Activated CD4-positive, alpha-beta memory T cell treated with anti-CD3 and anti-CD28 coated beads, Interleukin-2, amount 10 ng/mL, durations not matched to agents 7 days and 5 days (primary cell): ENCODE measurements around the gene LRP1B. TPM values are rescaled to one million over a fixed set of nuclear protein-coding genes. Genes with fewer than 3 reads are reported as not detected.

Source experiments
- CTCF ChIA-PET: fragments of 350-600 bp; sonication (Branson Sonifier 250); formaldehyde crosslinking; loops from one replicate; lab custom pipeline; 2021; ENCODE audit warnings: antibody characterized with exemption, inconsistent platforms; lab: Charles Lee
- POLR2A ChIA-PET: fragments of 350-600 bp; sonication (Branson Sonifier 250); formaldehyde crosslinking; loops from one replicate; lab custom pipeline; 2021; ENCODE audit warnings: antibody characterized with exemption; lab: Charles Lee
- DNase-seq: peaks from one replicate; pipeline ENCODE4 v3.0.0-alpha.2; 2020
- H3K27ac Mint-ChIP-seq: one replicate; pipeline ENCODE4 v1.8.0; 2021; ENCODE audit warnings: mild to moderate bottlenecking, mixed read lengths
- H3K27me3 Mint-ChIP-seq: one replicate; pipeline ENCODE4 v1.8.0; 2021; ENCODE audit warnings: mixed read lengths
- H3K36me3 Mint-ChIP-seq: one replicate; pipeline ENCODE4 v1.8.0; 2021; ENCODE audit warnings: low read depth, mixed read lengths
- H3K4me1 Mint-ChIP-seq: one replicate; pipeline ENCODE4 v1.8.0; 2021; ENCODE audit warnings: mixed read lengths
- H3K4me3 Mint-ChIP-seq: one replicate; pipeline ENCODE4 v1.8.0; 2021; ENCODE audit warnings: mild to moderate bottlenecking, mixed read lengths
- H3K9me3 Mint-ChIP-seq: one replicate; pipeline ENCODE4 v1.8.0; 2021; ENCODE audit warnings: mixed read lengths
- total RNA-seq, 2 experiments: library from RNA; stranded (reverse); gene quantifications; one replicate each; pipeline ENCODE4 v1.2.3, GENCODE V29; 2021

The LRP1B gene
- total RNA-seq, 2 experiments from 2014 or later = not detected

GRCh38 chr2:141782574-141782973, 348.2 kb downstream of the LRP1B start:
- Mint-ChIP-seq H3K9me3 (no peaks in the 10 kb centered on the region), H3K36me3 (no peaks in the 10 kb centered on the region), H3K27ac (no peak overlapping the region), H3K4me1 (no peaks in the 10 kb centered on the region), H3K27me3 (no peaks in the 10 kb centered on the region), H3K4me3 (no peak overlapping the region)
- ChIA-PET POLR2A (no interaction called here), CTCF (no interaction called here)
- DNase-seq = no peak

- H3K9me3 Mint-ChIP-seq = peaks cover 11% of the 10 kb centered on the region
- ChIA-PET POLR2A (no interaction called here), CTCF (no interaction called here)
- no peak overlapping the region for H3K27ac Mint-ChIP-seq
- no peak overlapping the region for H3K4me3 Mint-ChIP-seq
- H3K27me3 Mint-ChIP-seq = no peaks in the 10 kb centered on the region
- no peaks in the 10 kb centered on the region for H3K36me3 Mint-ChIP-seq
- no peak for DNase-seq
- H3K4me1 Mint-ChIP-seq = no peaks in the 10 kb centered on the region
Observed at GRCh38 chr2:141778315-141778835, 352.4 kb downstream of the LRP1B start.

- Mint-ChIP-seq H3K27ac (no peak overlapping the region), H3K36me3 (no peaks in the 10 kb centered on the region), H3K9me3 (peaks cover 7% of the 10 kb centered on the region), H3K4me3 (no peak overlapping the region), H3K4me1 (no peaks in the 10 kb centered on the region), H3K27me3 (no peaks in the 10 kb centered on the region)
- POLR2A ChIA-PET = no interaction called here
- CTCF ChIA-PET = no interaction called here
- DNase-seq = no peak
Observed at GRCh38 chr2:141770530-141770929, 360.3 kb downstream of the LRP1B start.

- Mint-ChIP-seq H3K36me3 (no peaks in the 10 kb centered on the region), H3K9me3 (no peaks in the 10 kb centered on the region), H3K4me3 (no peak overlapping the region), H3K27me3 (no peaks in the 10 kb centered on the region), H3K27ac (no peak overlapping the region), H3K4me1 (no peaks in the 10 kb centered on the region)
- ChIA-PET POLR2A (no interaction called here), CTCF (no interaction called here)
- DNase-seq = no peak
Observed at GRCh38 chr2:141767691-141768090, 363.1 kb downstream of the LRP1B start.

DNA sequence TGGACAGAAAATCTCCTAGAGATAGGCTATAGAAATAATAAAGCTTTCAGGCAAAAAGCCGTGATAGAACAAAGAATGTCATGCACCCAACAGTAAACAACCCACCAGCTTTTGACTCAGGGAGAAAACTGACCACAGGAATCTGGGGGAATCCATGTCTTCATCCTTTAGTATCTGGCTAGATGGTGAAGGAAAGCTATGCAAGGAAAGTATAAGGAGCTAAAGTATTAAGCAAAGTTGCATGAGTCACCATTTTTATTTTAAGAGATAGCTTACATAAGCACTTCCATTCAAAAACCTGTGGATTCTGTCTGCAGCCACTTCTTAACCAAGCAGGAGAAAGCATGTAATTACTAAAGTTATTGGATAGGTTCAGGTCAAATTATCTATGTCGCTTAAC, 363.8 kb downstream of the LRP1B start:
- no peak overlapping the region for H3K27ac Mint-ChIP-seq
- H3K4me3 Mint-ChIP-seq = no peak overlapping the region
- no peaks in the 10 kb centered on the region for H3K4me1 Mint-ChIP-seq
- H3K27me3 Mint-ChIP-seq = no peaks in the 10 kb centered on the region
- DNase-seq = no peak
- H3K36me3 Mint-ChIP-seq = no peaks in the 10 kb centered on the region
- POLR2A ChIA-PET = no interaction called here
- peaks cover 2% of the 10 kb centered on the region for H3K9me3 Mint-ChIP-seq
- CTCF ChIA-PET = no interaction called here

DNA sequence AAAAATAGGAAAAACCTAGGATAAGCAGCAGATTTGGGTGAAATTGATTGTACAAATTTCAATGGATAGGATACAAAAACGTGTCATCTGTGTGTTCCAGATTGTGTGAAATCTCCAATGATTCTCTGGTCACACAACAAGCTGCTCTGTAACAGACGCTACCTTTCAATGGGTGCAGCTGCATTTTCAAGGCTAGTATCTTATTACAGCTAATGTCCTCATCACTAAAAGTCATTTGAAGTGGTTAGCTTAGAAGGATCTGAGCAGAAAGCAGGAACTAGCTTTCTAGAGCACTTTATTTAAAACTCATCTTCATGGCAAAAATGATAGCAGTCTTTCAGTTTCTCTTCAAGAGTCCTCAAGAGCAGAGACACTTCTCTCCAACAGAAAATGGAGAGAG, 364.6 kb downstream of the LRP1B start:
- ChIA-PET CTCF (no interaction called here), POLR2A (no interaction called here)
- Mint-ChIP-seq H3K27me3 (no peaks in the 10 kb centered on the region), H3K36me3 (no peaks in the 10 kb centered on the region), H3K4me1 (no peaks in the 10 kb centered on the region), H3K27ac (no peak overlapping the region), H3K4me3 (no peak overlapping the region), H3K9me3 (peaks cover 2% of the 10 kb centered on the region)
- no peak for DNase-seq

- POLR2A ChIA-PET = no interaction called here
- Mint-ChIP-seq H3K4me1 (no peaks in the 10 kb centered on the region), H3K27ac (no peak overlapping the region), H3K4me3 (no peak overlapping the region), H3K9me3 (peaks cover 3% of the 10 kb centered on the region), H3K27me3 (no peaks in the 10 kb centered on the region), H3K36me3 (no peaks in the 10 kb centered on the region)
- CTCF ChIA-PET = no interaction called here
- no peak for DNase-seq
Observed at GRCh38 chr2:141748616-141749015, 382.2 kb downstream of the LRP1B start.

- H3K4me1 Mint-ChIP-seq = no peaks in the 10 kb centered on the region
- DNase-seq = no peak
- H3K27ac Mint-ChIP-seq = no peak overlapping the region
- no peaks in the 10 kb centered on the region for H3K36me3 Mint-ChIP-seq
- ChIA-PET POLR2A (no interaction called here), CTCF (no interaction called here)
- H3K9me3 Mint-ChIP-seq = peaks cover 12% of the 10 kb centered on the region
- H3K4me3 Mint-ChIP-seq = no peak overlapping the region
- no peaks in the 10 kb centered on the region for H3K27me3 Mint-ChIP-seq
Observed at GRCh38 chr2:141741652-141742051, 389.2 kb downstream of the LRP1B start.

DNA sequence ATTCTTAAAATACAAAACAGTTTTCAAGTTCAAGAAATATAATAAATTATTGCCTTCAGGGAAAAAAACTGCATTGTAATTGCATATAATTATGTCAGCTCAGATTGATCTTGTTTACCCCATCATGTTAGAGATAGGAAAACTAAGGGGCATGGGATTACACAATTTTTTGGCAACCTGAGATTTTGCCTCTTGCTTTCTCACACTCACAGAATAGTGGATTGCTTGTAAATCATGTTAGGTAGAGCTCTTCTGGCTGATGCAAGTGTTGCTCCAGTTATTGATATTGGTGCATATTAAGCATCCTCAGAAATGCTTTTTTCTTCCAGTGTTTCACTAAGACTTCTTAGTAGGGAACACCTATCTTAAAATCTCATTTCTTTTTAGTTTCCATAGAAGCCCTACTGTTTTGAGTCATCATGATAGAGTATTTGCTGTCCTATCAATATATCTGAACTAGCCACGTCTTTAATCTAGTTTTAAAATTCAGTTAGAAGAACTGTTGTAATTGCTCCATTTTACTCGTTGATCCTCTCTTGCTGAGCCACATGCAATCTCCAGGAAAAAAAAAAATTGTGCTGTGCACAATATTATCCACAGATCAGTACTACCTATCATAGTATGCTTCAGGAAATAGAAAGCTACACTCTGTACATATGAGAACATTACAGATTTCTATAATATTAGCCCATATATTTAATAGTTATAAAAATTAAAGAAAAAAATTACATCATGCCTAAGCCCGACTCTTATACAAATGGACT, 393.1 kb downstream of the LRP1B start:
- H3K4me3 Mint-ChIP-seq = no peak overlapping the region
- POLR2A ChIA-PET = no interaction called here
- no peaks in the 10 kb centered on the region for H3K36me3 Mint-ChIP-seq
- no peak for DNase-seq
- CTCF ChIA-PET = no interaction called here
- H3K27ac Mint-ChIP-seq = no peak overlapping the region
- H3K9me3 Mint-ChIP-seq = peaks cover 20% of the 10 kb centered on the region
- H3K4me1 Mint-ChIP-seq = no peaks in the 10 kb centered on the region
- no peaks in the 10 kb centered on the region for H3K27me3 Mint-ChIP-seq

GRCh38 chr2:141736466-141736865, 394.4 kb downstream of the LRP1B start:
- DNase-seq = no peak
- H3K9me3 Mint-ChIP-seq = peaks cover 20% of the 10 kb centered on the region
- H3K27me3 Mint-ChIP-seq = no peaks in the 10 kb centered on the region
- no peaks in the 10 kb centered on the region for H3K4me1 Mint-ChIP-seq
- POLR2A ChIA-PET = no interaction called here
- H3K4me3 Mint-ChIP-seq = no peak overlapping the region
- CTCF ChIA-PET = no interaction called here
- no peaks in the 10 kb centered on the region for H3K36me3 Mint-ChIP-seq
- H3K27ac Mint-ChIP-seq = no peak overlapping the region

DNA sequence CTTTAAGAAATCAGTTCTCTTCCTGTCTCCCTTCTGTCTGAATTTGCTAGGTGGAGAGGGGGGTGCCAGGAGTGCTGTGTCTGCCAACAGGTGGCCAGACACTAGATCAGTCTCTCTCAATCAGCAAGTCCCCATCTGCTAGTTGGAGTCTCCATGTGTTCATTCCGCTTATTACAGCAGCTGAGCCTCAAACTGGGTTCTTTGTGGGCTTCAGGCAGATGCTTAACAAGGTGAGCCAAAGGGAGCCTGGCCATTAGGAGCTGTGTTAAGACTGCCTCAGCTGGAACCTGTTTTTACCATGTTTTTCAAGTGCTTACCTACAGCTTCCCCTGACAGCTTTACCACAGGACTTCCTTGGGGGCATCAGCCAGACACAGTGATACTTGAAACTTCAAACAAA, 401.9 kb downstream of the LRP1B start:
- DNase-seq = no peak
- peaks cover 16% of the 10 kb centered on the region for H3K9me3 Mint-ChIP-seq
- no peaks in the 10 kb centered on the region for H3K4me1 Mint-ChIP-seq
- no peaks in the 10 kb centered on the region for H3K36me3 Mint-ChIP-seq
- no peak overlapping the region for H3K27ac Mint-ChIP-seq
- H3K4me3 Mint-ChIP-seq = no peak overlapping the region
- no peaks in the 10 kb centered on the region for H3K27me3 Mint-ChIP-seq
- POLR2A ChIA-PET = no interaction called here
- CTCF ChIA-PET = no interaction called here

DNA sequence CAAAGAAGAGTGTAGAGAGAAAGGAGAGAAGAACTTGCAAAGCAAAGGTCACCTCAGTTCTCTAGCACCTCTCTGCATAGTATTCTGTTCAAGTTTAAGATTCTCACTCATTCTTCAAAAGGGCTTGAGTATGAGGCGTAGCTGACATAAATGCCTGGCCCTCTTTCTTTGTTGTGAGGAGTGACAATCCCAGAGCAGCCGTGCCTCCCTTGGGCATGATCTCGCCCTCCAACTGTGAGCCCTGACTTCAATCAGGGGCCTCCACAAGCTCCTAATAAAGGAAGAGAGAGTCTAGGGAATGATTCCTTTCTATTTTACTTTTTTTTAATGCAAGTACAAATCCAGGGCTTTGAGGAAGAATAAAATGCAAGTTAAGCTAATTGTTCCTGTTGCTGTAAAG, 402.7 kb downstream of the LRP1B start:
- no peaks in the 10 kb centered on the region for H3K27me3 Mint-ChIP-seq
- H3K9me3 Mint-ChIP-seq = peaks cover 11% of the 10 kb centered on the region
- no peak overlapping the region for H3K27ac Mint-ChIP-seq
- no peaks in the 10 kb centered on the region for H3K36me3 Mint-ChIP-seq
- ChIA-PET POLR2A (no interaction called here), CTCF (no interaction called here)
- no peak for DNase-seq
- H3K4me3 Mint-ChIP-seq = no peak overlapping the region
- H3K4me1 Mint-ChIP-seq = no peaks in the 10 kb centered on the region

- Mint-ChIP-seq H3K36me3 (no peaks in the 10 kb centered on the region), H3K4me1 (no peaks in the 10 kb centered on the region), H3K27ac (no peak overlapping the region), H3K9me3 (peaks cover 10% of the 10 kb centered on the region), H3K27me3 (no peaks in the 10 kb centered on the region), H3K4me3 (no peak overlapping the region)
- no peak for DNase-seq
- ChIA-PET CTCF (no interaction called here), POLR2A (no interaction called here)
Observed at GRCh38 chr2:141724426-141724825, 406.4 kb downstream of the LRP1B start.

DNA sequence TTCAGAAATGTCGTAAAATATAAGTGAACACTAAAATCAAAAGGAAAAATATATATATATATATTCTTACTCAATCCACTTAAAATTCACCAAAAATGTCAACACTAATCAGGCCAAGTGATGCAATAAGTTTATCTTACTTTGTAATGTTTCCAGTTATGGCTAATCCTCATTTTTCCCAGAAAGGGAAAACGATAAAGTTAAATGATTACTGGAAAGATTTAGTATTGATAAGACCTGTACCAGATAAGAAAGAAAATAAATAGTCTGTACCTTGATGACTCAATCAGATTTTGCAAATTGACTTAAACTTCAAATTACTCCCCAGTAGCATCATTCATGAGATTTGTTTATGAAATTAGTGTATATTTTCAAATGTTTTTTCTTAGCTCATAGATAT, 407.0 kb downstream of the LRP1B start:
- no peak for DNase-seq
- Mint-ChIP-seq H3K9me3 (peaks cover 7% of the 10 kb centered on the region), H3K27me3 (no peaks in the 10 kb centered on the region), H3K4me3 (no peak overlapping the region), H3K36me3 (no peaks in the 10 kb centered on the region), H3K4me1 (no peaks in the 10 kb centered on the region), H3K27ac (no peak overlapping the region)
- POLR2A ChIA-PET = no interaction called here
- CTCF ChIA-PET = no interaction called here
